Glutamatergic neuron (in vitro differentiated cells): ENCODE results near the gene ZCCHC24. TPM values are rescaled to one million over a fixed set of nuclear protein-coding genes. Genes with fewer than 3 reads are reported as not detected.
A peak's percentile ranks its signal among the peaks of the same experiment; 100 is the strongest.

Experiments used
- DNase-seq: peaks from one replicate; pipeline ENCODE4 v3.0.0; 2022
- H3K27ac Mint-ChIP-seq: one replicate; pipeline ENCODE4 v1.8.0; 2020; ENCODE audit warnings: mild to moderate bottlenecking, mixed read lengths, inconsistent platforms; ENCODE audit not compliant: unreplicated experiment
- H3K27me3 Mint-ChIP-seq: one replicate; pipeline ENCODE4 v1.8.0; 2020; ENCODE audit warnings: mild to moderate bottlenecking, moderate library complexity, mixed read lengths, inconsistent platforms; ENCODE audit not compliant: unreplicated experiment
- H3K36me3 Mint-ChIP-seq: one replicate; pipeline ENCODE4 v1.8.0; 2020; ENCODE audit warnings: mild to moderate bottlenecking, mixed read lengths, inconsistent platforms; ENCODE audit not compliant: unreplicated experiment
- H3K4me1 Mint-ChIP-seq: one replicate; pipeline ENCODE4 v1.8.0; 2020; ENCODE audit warnings: mild to moderate bottlenecking, low read depth, mixed read lengths, inconsistent platforms; ENCODE audit not compliant: unreplicated experiment
- H3K4me3 Mint-ChIP-seq: one replicate; pipeline ENCODE4 v1.8.0; 2020; ENCODE audit warnings: mild to moderate bottlenecking, mixed read lengths, inconsistent platforms; ENCODE audit not compliant: unreplicated experiment
- H3K9me3 Mint-ChIP-seq: one replicate; pipeline ENCODE4 v1.8.0; 2020; ENCODE audit warnings: mild to moderate bottlenecking, moderate library complexity, mixed read lengths, inconsistent platforms; ENCODE audit not compliant: unreplicated experiment
- CTCF ChIP-seq: fragments of 200-600 bp; sonication (generic); IDR thresholded peaks from one replicate; pipeline ENCODE4 v1.5.0; 2021; ENCODE audit not compliant: partially characterized antibody, unreplicated experiment
- total RNA-seq: library from RNA; stranded (reverse); fragmentation: NEBNext Ultra II Directional; extraction: Animal tissue kit (Norgen Biotek cat#: 25700); gene quantifications from one replicate; pipeline ENCODE4 v1.2.1, GENCODE V29; 2021; ENCODE audit not compliant: unreplicated experiment

ZCCHC24 gene
- total RNA-seq, 1 donor from 2014 or later, result 3.0 TPM

- Mint-ChIP-seq H3K27me3 (peaks cover 20% of the 10 kb centered on the region), H3K9me3 (peaks cover 12% of the 10 kb centered on the region), H3K4me3 (no peak overlapping the region), H3K27ac (no peak overlapping the region), H3K4me1 (peaks cover 24% of the 10 kb centered on the region), H3K36me3 (no peaks in the 10 kb centered on the region)
- peak; percentile 57 for DNase-seq
- TF ChIP-seq CTCF, result no peak
These were observed 41.8 kb downstream of the ZCCHC24 start for GRCh38 chr10:79403441-79404230.

GRCh38 chr10:79402951-79403350, 42.5 kb downstream of the ZCCHC24 start:
- H3K27ac Mint-ChIP-seq, result peak overlapping the region; percentile 31
- H3K27me3 Mint-ChIP-seq, result peaks cover 20% of the 10 kb centered on the region
- H3K4me3 Mint-ChIP-seq, result peak overlapping the region; percentile 14
- TF ChIP-seq CTCF, result no peak
- DNase-seq, result peak; percentile 11
- peaks cover 26% of the 10 kb centered on the region for H3K4me1 Mint-ChIP-seq
- H3K9me3 Mint-ChIP-seq, result peaks cover 12% of the 10 kb centered on the region
- no peaks in the 10 kb centered on the region for H3K36me3 Mint-ChIP-seq

DNA sequence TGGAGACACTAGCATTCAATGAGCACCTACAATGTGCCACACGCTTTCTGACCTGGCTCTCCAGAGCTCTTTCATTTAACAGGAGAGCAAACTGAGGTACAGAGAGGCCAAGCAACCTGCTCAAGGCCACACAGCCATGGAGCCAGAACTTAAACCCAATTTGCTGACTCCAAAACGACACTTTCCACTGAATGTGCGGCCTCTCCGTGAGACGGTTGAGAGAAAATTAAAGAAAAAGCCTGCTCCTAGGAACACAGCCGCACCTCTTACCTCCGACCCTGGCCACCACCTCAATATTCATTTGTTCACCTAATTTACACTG, 42.8 kb downstream of the ZCCHC24 start:
- Mint-ChIP-seq H3K4me1 (peaks cover 29% of the 10 kb centered on the region), H3K36me3 (no peaks in the 10 kb centered on the region), H3K27me3 (peaks cover 20% of the 10 kb centered on the region), H3K4me3 (peak overlapping the region; percentile 14), H3K27ac (peak overlapping the region; percentile 31), H3K9me3 (peaks cover 12% of the 10 kb centered on the region)
- TF ChIP-seq CTCF, result no peak
- no peak for DNase-seq

DNA sequence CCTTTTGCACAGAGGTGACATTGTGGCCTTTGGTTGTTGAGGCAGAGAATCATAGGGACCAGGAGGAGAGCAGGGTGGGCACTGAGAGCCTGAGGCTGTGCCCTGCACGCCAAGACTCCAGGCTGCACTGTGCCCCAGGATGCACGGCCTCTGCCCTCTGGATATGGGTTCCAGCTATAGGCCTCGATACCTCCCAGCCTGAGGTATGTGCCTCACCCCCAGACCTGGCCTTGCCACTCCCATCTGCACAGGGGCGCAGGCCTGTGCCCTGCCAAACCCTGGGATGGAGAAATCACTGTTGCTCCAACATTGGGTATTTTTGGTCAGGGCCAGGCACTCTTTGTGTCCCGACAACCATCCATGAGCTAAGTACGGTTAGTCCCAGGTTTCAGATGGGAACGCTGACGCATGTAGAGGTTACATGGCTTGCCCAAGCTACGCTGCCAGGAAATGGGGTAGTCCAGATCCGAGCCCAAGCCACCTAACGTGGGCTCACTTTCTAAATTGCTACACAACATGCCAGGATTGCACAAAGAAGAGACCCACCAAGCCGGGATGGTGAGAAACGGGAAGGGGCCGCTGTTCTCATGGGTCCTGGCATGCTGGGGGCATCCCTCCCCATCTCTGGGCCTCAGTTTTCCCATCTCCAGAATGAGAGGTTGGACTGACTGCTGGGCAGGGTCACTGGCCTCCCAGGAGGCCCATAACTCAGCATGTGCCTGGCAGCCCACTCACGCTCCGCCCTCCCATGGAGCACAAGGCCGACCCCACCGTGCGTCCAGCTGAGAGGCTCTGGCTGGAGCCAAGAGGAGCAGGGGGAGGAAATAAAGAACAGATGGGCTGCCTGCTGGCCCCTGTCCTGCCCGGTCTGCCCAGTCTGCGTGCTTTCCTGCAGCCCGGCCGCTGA, 44.2 kb downstream of the ZCCHC24 start:
- H3K27ac Mint-ChIP-seq, result peak overlapping the region; percentile 79

More for the DNA sequence above, 44.2 kb downstream of the ZCCHC24 start:
- Mint-ChIP-seq H3K9me3 (peaks cover 12% of the 10 kb centered on the region), H3K36me3 (no peaks in the 10 kb centered on the region), H3K27me3 (peaks cover 20% of the 10 kb centered on the region), H3K4me1 (peaks cover 37% of the 10 kb centered on the region), H3K4me3 (no peak overlapping the region)
- peak; percentile 59 for DNase-seq
- TF ChIP-seq CTCF, result no peak
